Bronchial epithelial cell (primary cell): Measurements from ENCODE around the gene TP53AIP1. TPM values are rescaled to one million over a fixed set of nuclear protein-coding genes. Genes with fewer than 3 reads are reported as not detected.

Experiments
- DNase-seq: peaks from one replicate; pipeline ENCODE4 v3.0.0-alpha.2; 2010; ENCODE audit warnings: low read depth
- FAIRE-seq: peaks from 2 replicates; lab custom pipeline; 2011; peaks lifted over from hg19 to GRCh38; lab: Jason Lieb, UNC
- H3K27me3 ChIP-seq: 2 replicates; pipeline ENCODE4 v1.5.1; 2011; ENCODE audit warnings: low read length; ENCODE audit not compliant: control insufficient read depth, insufficient read depth
- H3K36me3 ChIP-seq: 2 replicates; pipeline ENCODE4 v1.5.1; 2011; ENCODE audit warnings: low read length; ENCODE audit not compliant: control insufficient read depth, insufficient read depth
- H3K4me3 ChIP-seq: 2 replicates; pipeline ENCODE4 v1.5.1; 2011; ENCODE audit warnings: mild to moderate bottlenecking, low read depth, low read length, control low read depth
- CTCF ChIP-seq: IDR thresholded peaks from 2 replicates; pipeline ENCODE4 v1.5.1; 2011; ENCODE audit warnings: mild to moderate bottlenecking, moderate library complexity, low read length, control low read depth, inconsistent platforms; ENCODE audit not compliant: insufficient read depth, severe bottlenecking
- total RNA-seq: library from RNA; depleted of rRNA; stranded (reverse); fragments of >200 nt; gene quantifications from 2 replicates; pipeline ENCODE4 v1.2.1, GENCODE V29; 2014

TP53AIP1 gene
- total RNA-seq, 1 donor from 2014 or later = 1.3 TPM

GRCh38 chr11:128904656-128905344 is 37.9 kb downstream of the TP53AIP1 start:
- Histone ChIP-seq H3K36me3 (peaks cover 5% of the 10 kb centered on the region), H3K27me3 (no peaks in the 10 kb centered on the region), H3K4me3 (peak overlapping the region; percentile 50)
- no peak for DNase-seq
- FAIRE-seq = no peak
- TF ChIP-seq CTCF = no peak

- FAIRE-seq = peak; percentile 28
- no peaks in the 10 kb centered on the region for H3K27me3 ChIP-seq
- no peak overlapping the region for H3K4me3 ChIP-seq
- DNase-seq = no peak
- no peak for TF ChIP-seq CTCF
- peaks cover 5% of the 10 kb centered on the region for H3K36me3 ChIP-seq
These were observed 38.4 kb downstream of the TP53AIP1 start for GRCh38 chr11:128904303-128904655.

- H3K4me3 ChIP-seq = no peak overlapping the region
These were observed 39.2 kb downstream of the TP53AIP1 start for GRCh38 chr11:128903248-128904061.

GRCh38 chr11:128902515-128903066 is 40.1 kb downstream of the TP53AIP1 start:
- no peaks in the 10 kb centered on the region for H3K27me3 ChIP-seq
- peak; percentile 64 for DNase-seq
- no peak overlapping the region for H3K4me3 ChIP-seq
- FAIRE-seq = no peak
- H3K36me3 ChIP-seq = peaks cover 5% of the 10 kb centered on the region
- no peak for TF ChIP-seq CTCF

More at GRCh38 chr11:128903248-128904061, 39.2 kb downstream of the TP53AIP1 start:
- H3K36me3 ChIP-seq = peaks cover 5% of the 10 kb centered on the region
- no peaks in the 10 kb centered on the region for H3K27me3 ChIP-seq
- no peak for TF ChIP-seq CTCF
- peak; percentile 95 for FAIRE-seq
- DNase-seq = peak; percentile 86

- Histone ChIP-seq H3K36me3 (peaks cover 5% of the 10 kb centered on the region), H3K27me3 (no peaks in the 10 kb centered on the region), H3K4me3 (no peak overlapping the region)
- DNase-seq = no peak
- no peak for TF ChIP-seq CTCF
- FAIRE-seq = no peak
These were observed 40.8 kb downstream of the TP53AIP1 start for GRCh38 chr11:128901653-128902514.
